ENCODE measurements around the gene BRICD5.

The BRICD5 gene

GRCh38 chr16:2199095-2199494, 11.6 kb downstream of the BRICD5 start:
- no peak for DNase-seq (ENCODE audit: low spot score)

GRCh38 chr16:2198283-2198682, 12.4 kb downstream of the BRICD5 start:
- no peak for DNase-seq (ENCODE audit: low spot score)

GRCh38 chr16:2197765-2198164, 12.9 kb downstream of the BRICD5 start:
- no peak for DNase-seq (ENCODE audit: low spot score)

- no peak for DNase-seq (ENCODE audit: low spot score)
Observed at GRCh38 chr16:2196981-2197511, 13.6 kb downstream of the BRICD5 start.

- DNase-seq (ENCODE audit: low spot score): no peak
Observed at GRCh38 chr16:2196162-2196980, 14.3 kb downstream of the BRICD5 start, which contains the start of gene CASKIN1. Gene CASKIN1 (minus strand): TSS chr16:2196605. CDS start chr16:2196432, 173 bp downstream.

GRCh38 chr16:2195322-2196161, 15.1 kb downstream of the BRICD5 start:
- no peak for DNase-seq (ENCODE audit: low spot score)

GRCh38 chr16:2194852-2195321, 15.8 kb downstream of the BRICD5 start:
- peak; percentile 58 for DNase-seq (ENCODE audit: low spot score)

- no peak for DNase-seq (ENCODE audit: low spot score)
Observed at GRCh38 chr16:2194166-2194834, 16.4 kb downstream of the BRICD5 start.

- DNase-seq (ENCODE audit: low spot score): no peak
Observed at GRCh38 chr16:2191446-2191706, 19.3 kb downstream of the BRICD5 start.

- no peak for DNase-seq (ENCODE audit: low spot score)
Observed at GRCh38 chr16:2190659-2191445, 19.8 kb downstream of the BRICD5 start.

- DNase-seq (ENCODE audit: low spot score): no peak
Observed at GRCh38 chr16:2190002-2190658, 20.5 kb downstream of the BRICD5 start.

GRCh38 chr16:2189252-2189893, 21.3 kb downstream of the BRICD5 start:
- no peak for DNase-seq (ENCODE audit: low spot score)

GRCh38 chr16:2188395-2188794, 22.3 kb downstream of the BRICD5 start:
- DNase-seq (ENCODE audit: low spot score): no peak

GRCh38 chr16:2187212-2187611, 23.5 kb downstream of the BRICD5 start:
- no peak for DNase-seq (ENCODE audit: low spot score)

- no peak for DNase-seq (ENCODE audit: low spot score)
Observed at GRCh38 chr16:2186505-2186904, 24.2 kb downstream of the BRICD5 start.

GRCh38 chr16:2186064-2186463, 24.6 kb downstream of the BRICD5 start:
- no peak for DNase-seq (ENCODE audit: low spot score)

GRCh38 chr16:2184962-2185361, 25.7 kb downstream of the BRICD5 start:
- DNase-seq (ENCODE audit: low spot score): no peak

GRCh38 chr16:2184346-2184745, 26.3 kb downstream of the BRICD5 start:
- no peak for DNase-seq (ENCODE audit: low spot score)

- DNase-seq (ENCODE audit: low spot score): no peak
Observed at GRCh38 chr16:2183671-2184070, 27.0 kb downstream of the BRICD5 start.

GRCh38 chr16:2181952-2182351, 28.7 kb downstream of the BRICD5 start:
- no peak for DNase-seq (ENCODE audit: low spot score)

Measured in CD4-positive, alpha-beta T cell treated with Interleukin-2 at 100 ng/mL for 4 hours (primary cell).